MM.1S (cell line): ENCODE measurements around the gene TTLL11.

ENCODE experiments used
- DNase-seq: peaks from one replicate; pipeline ENCODE4 v3.0.0-alpha.2; 2015
- H2AFZ ChIP-seq: fragments of 300-600 bp; sonication (generic); 2 replicates; pipeline ENCODE4 v1.6.0; 2016; ENCODE audit warnings: antibody characterized with exemption, low read length
- H3F3A ChIP-seq: fragments of 300-600 bp; sonication (generic); 2 replicates; pipeline ENCODE4 v1.6.1; 2016; ENCODE audit warnings: mild to moderate bottlenecking, antibody characterized with exemption, low read length, moderate library complexity, mixed read lengths; ENCODE audit not compliant: insufficient read depth
- H3K27ac ChIP-seq: fragments of 300-600 bp; sonication (generic); 2 replicates; pipeline ENCODE4 v1.5.1; 2016; ENCODE audit warnings: mild to moderate bottlenecking, low read length
- H3K27me3 ChIP-seq: fragments of 300-600 bp; sonication (generic); replicated peaks from 2 replicates; pipeline ENCODE4 v1.6.0; 2016; ENCODE audit warnings: low read length; ENCODE audit not compliant: insufficient read depth
- H3K36me3 ChIP-seq: fragments of 300-600 bp; sonication (generic); replicated peaks from 2 replicates; pipeline ENCODE4 v1.6.1; 2016; ENCODE audit warnings: mild to moderate bottlenecking, low read length, mixed read lengths; ENCODE audit not compliant: insufficient read depth
- H3K4me1 ChIP-seq: fragments of 300-600 bp; sonication (generic); 2 replicates; pipeline ENCODE4 v1.6.1; 2016; ENCODE audit warnings: low read length, mixed read lengths
- H3K4me2 ChIP-seq: fragments of 300-600 bp; sonication (generic); 2 replicates; pipeline ENCODE4 v1.6.0; 2016; ENCODE audit warnings: low read depth, low read length
- H3K4me3 ChIP-seq: fragments of 300-600 bp; sonication (generic); 2 replicates; pipeline ENCODE4 v1.5.1; 2016; ENCODE audit warnings: low read length, mixed read lengths
- H3K79me2 ChIP-seq: fragments of 300-600 bp; sonication (generic); 2 replicates; pipeline ENCODE4 v1.6.1; 2016; ENCODE audit warnings: mixed run types, low read length, mixed read lengths
- H3K9ac ChIP-seq: fragments of 300-600 bp; sonication (generic); 2 replicates; pipeline ENCODE4 v1.6.1; 2016; ENCODE audit warnings: low read length, mixed read lengths
- H3K9me2 ChIP-seq: fragments of 300-600 bp; sonication (generic); replicated peaks from 2 replicates; pipeline ENCODE4 v1.6.1; 2016; ENCODE audit warnings: mild to moderate bottlenecking, low read length, mixed read lengths; ENCODE audit not compliant: insufficient read depth
- H3K9me3 ChIP-seq: fragments of 300-600 bp; sonication (generic); replicated peaks from 2 replicates; pipeline ENCODE4 v1.6.1; 2016; ENCODE audit warnings: mild to moderate bottlenecking, low read length, mixed read lengths; ENCODE audit not compliant: insufficient read depth
- H4K20me1 ChIP-seq: fragments of 300-600 bp; sonication (generic); 2 replicates; pipeline ENCODE4 v1.6.1; 2016; ENCODE audit warnings: mild to moderate bottlenecking, low read length, moderate library complexity, mixed read lengths; ENCODE audit not compliant: insufficient read depth
- EZH2 ChIP-seq: fragments of 300-600 bp; sonication (generic); optimal IDR thresholded peaks from 2 replicates; pipeline ENCODE3; 2017; ENCODE audit warnings: low read depth, mild to moderate bottlenecking, antibody characterized with exemption, low read length, mixed read lengths
- EZH2phosphoT487 ChIP-seq: fragments of 300-600 bp; sonication (generic); IDR thresholded peaks from 2 replicates; pipeline ENCODE4 v1.6.1; 2018; ENCODE audit warnings: antibody characterized with exemption, low read length
- TF ChIP-seq, protein P1 (sequence below): fragments of 300-600 bp; sonication (generic); IDR thresholded peaks from 2 replicates; pipeline ENCODE4 v1.5.1; 2016; ENCODE audit warnings: antibody characterized with exemption, low read length, mixed read lengths

The TTLL11 gene

GRCh38 chr9:121972501-121972981 is 120.6 kb downstream of the TTLL11 start:
- H3K4me2 ChIP-seq = no peak overlapping the region
- no peak for DNase-seq

DNA sequence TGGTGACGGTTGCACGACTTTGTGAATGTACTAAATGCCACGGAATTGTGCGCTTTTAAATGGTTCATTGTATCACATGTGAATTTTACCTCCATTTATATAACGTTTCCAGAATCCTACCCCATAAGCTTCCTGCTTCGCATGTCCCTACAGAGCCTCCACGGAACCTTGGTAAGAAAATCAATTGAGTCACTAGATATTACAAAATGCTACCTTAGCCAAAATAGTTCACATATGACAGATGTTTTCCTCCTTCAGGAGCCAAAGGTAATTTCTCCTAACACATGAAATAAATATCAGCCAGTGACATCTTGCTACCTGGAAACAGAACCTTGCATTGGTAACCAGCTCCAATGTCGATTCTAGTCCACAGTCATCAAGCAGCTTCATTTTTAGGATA is 125.1 kb downstream of the TTLL11 start:
- Histone ChIP-seq H3K27me3 (no peaks in the 10 kb centered on the region), H3K9me2 (no peaks in the 10 kb centered on the region), H3K4me3 (no peak overlapping the region), H4K20me1 (no peaks in the 10 kb centered on the region), H3K9ac (no peak overlapping the region), H3F3A (no peaks in the 10 kb centered on the region), H3K9me3 (no peaks in the 10 kb centered on the region), H2AFZ (no peak overlapping the region), H3K27ac (no peak overlapping the region), H3K4me1 (no peaks in the 10 kb centered on the region), H3K36me3 (no peaks in the 10 kb centered on the region), H3K4me2 (no peak overlapping the region), H3K79me2 (no peaks in the 10 kb centered on the region)
- TF ChIP-seq, protein P1, sequence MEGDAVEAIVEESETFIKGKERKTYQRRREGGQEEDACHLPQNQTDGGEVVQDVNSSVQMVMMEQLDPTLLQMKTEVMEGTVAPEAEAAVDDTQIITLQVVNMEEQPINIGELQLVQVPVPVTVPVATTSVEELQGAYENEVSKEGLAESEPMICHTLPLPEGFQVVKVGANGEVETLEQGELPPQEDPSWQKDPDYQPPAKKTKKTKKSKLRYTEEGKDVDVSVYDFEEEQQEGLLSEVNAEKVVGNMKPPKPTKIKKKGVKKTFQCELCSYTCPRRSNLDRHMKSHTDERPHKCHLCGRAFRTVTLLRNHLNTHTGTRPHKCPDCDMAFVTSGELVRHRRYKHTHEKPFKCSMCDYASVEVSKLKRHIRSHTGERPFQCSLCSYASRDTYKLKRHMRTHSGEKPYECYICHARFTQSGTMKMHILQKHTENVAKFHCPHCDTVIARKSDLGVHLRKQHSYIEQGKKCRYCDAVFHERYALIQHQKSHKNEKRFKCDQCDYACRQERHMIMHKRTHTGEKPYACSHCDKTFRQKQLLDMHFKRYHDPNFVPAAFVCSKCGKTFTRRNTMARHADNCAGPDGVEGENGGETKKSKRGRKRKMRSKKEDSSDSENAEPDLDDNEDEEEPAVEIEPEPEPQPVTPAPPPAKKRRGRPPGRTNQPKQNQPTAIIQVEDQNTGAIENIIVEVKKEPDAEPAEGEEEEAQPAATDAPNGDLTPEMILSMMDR = no peak
- TF ChIP-seq EZH2 (no peak), EZH2phosphoT487 (no peak)
- DNase-seq = no peak

More at GRCh38 chr9:121972501-121972981, 120.6 kb downstream of the TTLL11 start:
- Histone ChIP-seq H3K36me3 (no peaks in the 10 kb centered on the region), H4K20me1 (no peaks in the 10 kb centered on the region), H2AFZ (no peak overlapping the region), H3K9me3 (no peaks in the 10 kb centered on the region), H3K27me3 (no peaks in the 10 kb centered on the region), H3K9me2 (no peaks in the 10 kb centered on the region), H3K79me2 (no peaks in the 10 kb centered on the region), H3K9ac (no peak overlapping the region), H3K27ac (no peak overlapping the region), H3F3A (no peaks in the 10 kb centered on the region), H3K4me1 (no peaks in the 10 kb centered on the region), H3K4me3 (no peak overlapping the region)
- no peak for TF ChIP-seq EZH2
- TF ChIP-seq EZH2phosphoT487 = no peak
- TF ChIP-seq, protein P1 = no peak

DNA sequence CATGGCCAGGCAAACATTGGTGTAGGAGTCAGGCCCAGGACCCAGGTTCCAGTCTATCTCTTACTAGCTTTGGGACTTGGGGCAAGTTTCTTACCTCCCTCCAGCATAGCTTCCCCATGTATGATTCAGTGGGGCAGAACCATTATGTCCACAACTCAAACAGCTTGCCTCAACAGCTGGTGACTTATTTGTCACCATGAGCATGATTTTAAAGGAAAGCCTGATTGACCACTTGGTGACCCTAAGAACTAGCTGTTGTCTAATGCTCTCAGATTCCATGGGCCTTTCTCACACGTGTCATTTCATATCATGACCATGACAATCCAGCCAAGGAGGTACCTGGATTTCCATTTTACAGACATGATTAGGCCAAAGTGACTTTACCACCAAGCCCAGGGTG is 126.4 kb downstream of the TTLL11 start:
- TF ChIP-seq, protein P1 = no peak
- TF ChIP-seq EZH2phosphoT487 (no peak), EZH2 (no peak)
- Histone ChIP-seq H2AFZ (no peak overlapping the region), H3K4me1 (no peaks in the 10 kb centered on the region), H3K27ac (no peak overlapping the region), H3K9ac (no peak overlapping the region), H4K20me1 (no peaks in the 10 kb centered on the region), H3K36me3 (no peaks in the 10 kb centered on the region), H3K4me3 (no peak overlapping the region), H3K9me3 (no peaks in the 10 kb centered on the region), H3K27me3 (no peaks in the 10 kb centered on the region), H3K79me2 (no peaks in the 10 kb centered on the region), H3K9me2 (no peaks in the 10 kb centered on the region), H3F3A (no peaks in the 10 kb centered on the region), H3K4me2 (no peak overlapping the region)
- no peak for DNase-seq
